GM18526 (cell line): ENCODE measurements around the gene FILIP1L.

Source experiments
- POLR2A ChIP-seq: IDR thresholded peaks from 3 replicates; pipeline ENCODE4 v1.6.1; 2011; ENCODE audit not compliant: insufficient read length; ENCODE audit errors: extremely low read depth

The FILIP1L gene

GRCh38 chr3:100114413-100115030 is at the start of gene FILIP1L:
Gene FILIP1L, minus strand, starts transcription at chr3:100114501.
- TF ChIP-seq POLR2A: no peak

- TF ChIP-seq POLR2A: no peak
Measured at GRCh38 chr3:100163787-100164186, 49.5 kb upstream of the FILIP1L start.

- no peak for TF ChIP-seq POLR2A
Measured at GRCh38 chr3:100160521-100160920, 46.2 kb upstream of the FILIP1L start.

- TF ChIP-seq POLR2A: no peak
Measured at GRCh38 chr3:100159331-100160153, 45.2 kb upstream of the FILIP1L start.

GRCh38 chr3:100158918-100159330 is 44.6 kb upstream of the FILIP1L start:
- TF ChIP-seq POLR2A: no peak

GRCh38 chr3:100157685-100158084 is 43.4 kb upstream of the FILIP1L start:
- no peak for TF ChIP-seq POLR2A

GRCh38 chr3:100155590-100155989 is 41.3 kb upstream of the FILIP1L start:
- no peak for TF ChIP-seq POLR2A

- no peak for TF ChIP-seq POLR2A
Measured at GRCh38 chr3:100155128-100155527, 40.8 kb upstream of the FILIP1L start.

- TF ChIP-seq POLR2A: no peak
Measured at GRCh38 chr3:100154171-100154570, 39.9 kb upstream of the FILIP1L start.

GRCh38 chr3:100151024-100151707 is 36.9 kb upstream of the FILIP1L start:
- no peak for TF ChIP-seq POLR2A

GRCh38 chr3:100150473-100150872 is 36.2 kb upstream of the FILIP1L start:
- no peak for TF ChIP-seq POLR2A

GRCh38 chr3:100149713-100150415 is 35.6 kb upstream of the FILIP1L start:
- no peak for TF ChIP-seq POLR2A

GRCh38 chr3:100149130-100149529 is 34.8 kb upstream of the FILIP1L start:
- no peak for TF ChIP-seq POLR2A

- TF ChIP-seq POLR2A: no peak
Measured at GRCh38 chr3:100144255-100144866, 30.1 kb upstream of the FILIP1L start.

GRCh38 chr3:100141586-100141985 is 27.3 kb upstream of the FILIP1L start:
- TF ChIP-seq POLR2A: no peak

- TF ChIP-seq POLR2A: no peak
Measured at GRCh38 chr3:100140976-100141375, 26.7 kb upstream of the FILIP1L start.

- TF ChIP-seq POLR2A: no peak
Measured at GRCh38 chr3:100136921-100137320, 22.6 kb upstream of the FILIP1L start.
